ENCODE results near the gene ABHD17B. TPM values are rescaled to one million over a fixed set of nuclear protein-coding genes. Genes with fewer than 3 reads are reported as not detected.

The ABHD17B gene
- total and polyA plus RNA-seq, 2 donors = 23.3 to 53.1 TPM

- WGBS = 96% methylated on average over 4 of the region's 4 CpGs
- H3K4me3 ChIP-seq (ENCODE audit: low read length in 2 of 2) = no peak overlapping the region
- H3K9me3 ChIP-seq (ENCODE audit: control insufficient read depth in 2 of 2, insufficient read depth in 1 of 2, low read length in 1 of 2) = no peaks in the 10 kb centered on the region
- H3K27ac ChIP-seq (ENCODE audit: low read depth in 1 of 2, low read length in 1 of 2) = no peak overlapping the region
- no peak for DNase-seq (ENCODE audit: low read depth in 6 of 9, low spot score in 9 of 9)
- H3K27me3 ChIP-seq (ENCODE audit: control insufficient read depth in 2 of 2, insufficient read depth in 1 of 2, low read length in 1 of 2) = no peaks in the 10 kb centered on the region
- H3K36me3 ChIP-seq (ENCODE audit: control insufficient read depth in 2 of 2, insufficient read depth in 2 of 2, low read length in 1 of 2) = no peaks in the 10 kb centered on the region
- no peaks in the 10 kb centered on the region for H3K4me1 ChIP-seq (ENCODE audit: control insufficient read depth in 2 of 2, insufficient read depth in 2 of 2, low read length in 2 of 2)
These were observed 26.2 kb upstream of the ABHD17B start for GRCh38 chr9:71937070-71937625.

- Histone ChIP-seq H3K27me3 (ENCODE audit: control insufficient read depth in 2 of 2, insufficient read depth in 1 of 2, low read length in 1 of 2) (no peaks in the 10 kb centered on the region), H3K9me3 (ENCODE audit: control insufficient read depth in 2 of 2, insufficient read depth in 1 of 2, low read length in 1 of 2) (no peaks in the 10 kb centered on the region), H3K27ac (ENCODE audit: low read depth in 1 of 2, low read length in 1 of 2) (no peak overlapping the region), H3K4me1 (ENCODE audit: control insufficient read depth in 2 of 2, insufficient read depth in 2 of 2, low read length in 2 of 2) (no peaks in the 10 kb centered on the region), H3K36me3 (ENCODE audit: control insufficient read depth in 2 of 2, insufficient read depth in 2 of 2, low read length in 1 of 2) (no peaks in the 10 kb centered on the region), H3K4me3 (ENCODE audit: low read length in 2 of 2) (no peak overlapping the region)
- no peak for DNase-seq (ENCODE audit: low read depth in 6 of 9, low spot score in 9 of 9)
- 87% methylated on average over 1 of the region's 1 CpG for WGBS
These were observed 25.1 kb upstream of the ABHD17B start for GRCh38 chr9:71936066-71936465.

GRCh38 chr9:71931166-71931565 is 20.2 kb upstream of the ABHD17B start:
- Histone ChIP-seq H3K4me1 (ENCODE audit: control insufficient read depth in 2 of 2, insufficient read depth in 2 of 2, low read length in 2 of 2) (no peaks in the 10 kb centered on the region), H3K4me3 (ENCODE audit: low read length in 2 of 2) (no peak overlapping the region), H3K36me3 (ENCODE audit: control insufficient read depth in 2 of 2, insufficient read depth in 2 of 2, low read length in 1 of 2) (no peaks in the 10 kb centered on the region), H3K27me3 (ENCODE audit: control insufficient read depth in 2 of 2, insufficient read depth in 1 of 2, low read length in 1 of 2) (no peaks in the 10 kb centered on the region), H3K27ac (ENCODE audit: low read depth in 1 of 2, low read length in 1 of 2) (no peak overlapping the region), H3K9me3 (ENCODE audit: control insufficient read depth in 2 of 2, insufficient read depth in 1 of 2, low read length in 1 of 2) (no peaks in the 10 kb centered on the region)
- no peak for DNase-seq (ENCODE audit: low read depth in 6 of 9, low spot score in 9 of 9)
- 99% methylated on average over 2 of the region's 2 CpGs for WGBS

GRCh38 chr9:71929791-71930440 is 18.9 kb upstream of the ABHD17B start:
- no peak for DNase-seq (ENCODE audit: low read depth in 6 of 9, low spot score in 9 of 9)
- Histone ChIP-seq H3K36me3 (ENCODE audit: control insufficient read depth in 2 of 2, insufficient read depth in 2 of 2, low read length in 1 of 2) (no peaks in the 10 kb centered on the region), H3K9me3 (ENCODE audit: control insufficient read depth in 2 of 2, insufficient read depth in 1 of 2, low read length in 1 of 2) (no peaks in the 10 kb centered on the region), H3K4me1 (ENCODE audit: control insufficient read depth in 2 of 2, insufficient read depth in 2 of 2, low read length in 2 of 2) (no peaks in the 10 kb centered on the region), H3K27me3 (ENCODE audit: control insufficient read depth in 2 of 2, insufficient read depth in 1 of 2, low read length in 1 of 2) (no peaks in the 10 kb centered on the region), H3K27ac (ENCODE audit: low read depth in 1 of 2, low read length in 1 of 2) (no peak overlapping the region), H3K4me3 (ENCODE audit: low read length in 2 of 2) (no peak overlapping the region)
- 87% methylated on average over 2 of the region's 2 CpGs for WGBS

GRCh38 chr9:71929223-71929622 is 18.2 kb upstream of the ABHD17B start:
- H3K4me3 ChIP-seq (ENCODE audit: low read length in 2 of 2) = no peak overlapping the region
- no peak for DNase-seq (ENCODE audit: low read depth in 6 of 9, low spot score in 9 of 9)
- no peaks in the 10 kb centered on the region for H3K4me1 ChIP-seq (ENCODE audit: control insufficient read depth in 2 of 2, insufficient read depth in 2 of 2, low read length in 2 of 2)
- no peaks in the 10 kb centered on the region for H3K36me3 ChIP-seq (ENCODE audit: control insufficient read depth in 2 of 2, insufficient read depth in 2 of 2, low read length in 1 of 2)
- H3K27me3 ChIP-seq (ENCODE audit: control insufficient read depth in 2 of 2, insufficient read depth in 1 of 2, low read length in 1 of 2) = no peaks in the 10 kb centered on the region
- no peaks in the 10 kb centered on the region for H3K9me3 ChIP-seq (ENCODE audit: control insufficient read depth in 2 of 2, insufficient read depth in 1 of 2, low read length in 1 of 2)
- WGBS = 99% methylated on average over 2 of the region's 2 CpGs
- H3K27ac ChIP-seq (ENCODE audit: low read depth in 1 of 2, low read length in 1 of 2) = no peak overlapping the region

GRCh38 chr9:71928806-71929205 is 17.8 kb upstream of the ABHD17B start:
- Histone ChIP-seq H3K4me1 (ENCODE audit: control insufficient read depth in 2 of 2, insufficient read depth in 2 of 2, low read length in 2 of 2) (no peaks in the 10 kb centered on the region), H3K27me3 (ENCODE audit: control insufficient read depth in 2 of 2, insufficient read depth in 1 of 2, low read length in 1 of 2) (no peaks in the 10 kb centered on the region), H3K9me3 (ENCODE audit: control insufficient read depth in 2 of 2, insufficient read depth in 1 of 2, low read length in 1 of 2) (no peaks in the 10 kb centered on the region), H3K27ac (ENCODE audit: low read depth in 1 of 2, low read length in 1 of 2) (no peak overlapping the region), H3K36me3 (ENCODE audit: control insufficient read depth in 2 of 2, insufficient read depth in 2 of 2, low read length in 1 of 2) (no peaks in the 10 kb centered on the region), H3K4me3 (ENCODE audit: low read length in 2 of 2) (no peak overlapping the region)
- 95% methylated on average over 2 of the region's 2 CpGs for WGBS
- DNase-seq (ENCODE audit: low read depth in 6 of 9, low spot score in 9 of 9) = no peak

GRCh38 chr9:71928376-71928775 is 17.4 kb upstream of the ABHD17B start:
- 99% methylated on average over 1 of the region's 1 CpG for WGBS
- no peaks in the 10 kb centered on the region for H3K27me3 ChIP-seq (ENCODE audit: control insufficient read depth in 2 of 2, insufficient read depth in 1 of 2, low read length in 1 of 2)
- H3K4me3 ChIP-seq (ENCODE audit: low read length in 2 of 2) = no peak overlapping the region
- H3K4me1 ChIP-seq (ENCODE audit: control insufficient read depth in 2 of 2, insufficient read depth in 2 of 2, low read length in 2 of 2) = no peaks in the 10 kb centered on the region
- no peak for DNase-seq (ENCODE audit: low read depth in 6 of 9, low spot score in 9 of 9)
- H3K9me3 ChIP-seq (ENCODE audit: control insufficient read depth in 2 of 2, insufficient read depth in 1 of 2, low read length in 1 of 2) = no peaks in the 10 kb centered on the region
- no peak overlapping the region for H3K27ac ChIP-seq (ENCODE audit: low read depth in 1 of 2, low read length in 1 of 2)
- no peaks in the 10 kb centered on the region for H3K36me3 ChIP-seq (ENCODE audit: control insufficient read depth in 2 of 2, insufficient read depth in 2 of 2, low read length in 1 of 2)

GRCh38 chr9:71925834-71926233 is 14.8 kb upstream of the ABHD17B start:
- Histone ChIP-seq H3K36me3 (ENCODE audit: control insufficient read depth in 2 of 2, insufficient read depth in 2 of 2, low read length in 1 of 2) (no peaks in the 10 kb centered on the region), H3K4me3 (ENCODE audit: low read length in 2 of 2) (no peak overlapping the region), H3K27ac (ENCODE audit: low read depth in 1 of 2, low read length in 1 of 2) (no peak overlapping the region), H3K9me3 (ENCODE audit: control insufficient read depth in 2 of 2, insufficient read depth in 1 of 2, low read length in 1 of 2) (no peaks in the 10 kb centered on the region), H3K4me1 (ENCODE audit: control insufficient read depth in 2 of 2, insufficient read depth in 2 of 2, low read length in 2 of 2) (no peaks in the 10 kb centered on the region), H3K27me3 (ENCODE audit: control insufficient read depth in 2 of 2, insufficient read depth in 1 of 2, low read length in 1 of 2) (no peaks in the 10 kb centered on the region)
- no peak for DNase-seq (ENCODE audit: low read depth in 6 of 9, low spot score in 9 of 9)

- DNase-seq (ENCODE audit: low read depth in 6 of 9, low spot score in 9 of 9) = no peak
- Histone ChIP-seq H3K4me3 (ENCODE audit: low read length in 2 of 2) (no peak overlapping the region), H3K27ac (ENCODE audit: low read depth in 1 of 2, low read length in 1 of 2) (no peak overlapping the region), H3K27me3 (ENCODE audit: control insufficient read depth in 2 of 2, insufficient read depth in 1 of 2, low read length in 1 of 2) (no peaks in the 10 kb centered on the region), H3K4me1 (ENCODE audit: control insufficient read depth in 2 of 2, insufficient read depth in 2 of 2, low read length in 2 of 2) (no peaks in the 10 kb centered on the region), H3K9me3 (ENCODE audit: control insufficient read depth in 2 of 2, insufficient read depth in 1 of 2, low read length in 1 of 2) (no peaks in the 10 kb centered on the region), H3K36me3 (ENCODE audit: control insufficient read depth in 2 of 2, insufficient read depth in 2 of 2, low read length in 1 of 2) (no peaks in the 10 kb centered on the region)
These were observed 13.6 kb upstream of the ABHD17B start for GRCh38 chr9:71924576-71924975.

Data from thymus (tissue), 11 donors.